WTC11 (cell line): Measurements from ENCODE around the gene TPBGL.

ENCODE experiments used
- ATF2 ChIP-seq: sonication (generic); formaldehyde crosslinking; IDR thresholded peaks from 2 replicates; pipeline ENCODE4 v1.8.1; 2022; ENCODE audit warnings: low read depth, missing genetic modification reagents, borderline replicate concordance
- ATF3 ChIP-seq: sonication (generic); formaldehyde crosslinking; conservative IDR thresholded peaks from 2 replicates; pipeline ENCODE4 v1.8.1; 2022; ENCODE audit warnings: mild to moderate bottlenecking, missing genetic modification reagents
- ATF6 ChIP-seq: sonication (generic); formaldehyde crosslinking; IDR thresholded peaks from 2 replicates; pipeline ENCODE4 v1.8.1; 2023; ENCODE audit warnings: mild to moderate bottlenecking, missing genetic modification reagents
- CTCF ChIP-seq: fragments of 200-600 bp; IDR thresholded peaks from 2 replicates; pipeline ENCODE4 v1.8.0; 2022; ENCODE audit warnings: antibody characterized with exemption
- E2F4 ChIP-seq: sonication (generic); formaldehyde crosslinking; IDR thresholded peaks from 2 replicates; pipeline ENCODE4 v1.8.1; 2022; ENCODE audit warnings: low read depth, mild to moderate bottlenecking, moderate library complexity, missing genetic modification reagents, borderline replicate concordance
- FOXK1 ChIP-seq: sonication (generic); formaldehyde crosslinking; IDR thresholded peaks from 2 replicates; pipeline ENCODE4 v1.8.0; 2022; ENCODE audit warnings: mild to moderate bottlenecking, moderate library complexity, missing genetic modification reagents
- IRF2 ChIP-seq: sonication (generic); formaldehyde crosslinking; IDR thresholded peaks from 2 replicates; pipeline ENCODE4 v1.8.0; 2022; ENCODE audit warnings: low read depth, missing genetic modification reagents, borderline replicate concordance
- MAX ChIP-seq: sonication (generic); formaldehyde crosslinking; IDR thresholded peaks from 2 replicates; pipeline ENCODE4 v1.8.0; 2022; ENCODE audit warnings: mild to moderate bottlenecking, missing genetic modification reagents
- MXD4 ChIP-seq: fragments of 250-450 bp; sonication (Bioruptor Pico); IDR thresholded peaks from 2 replicates; pipeline ENCODE4 v1.8.0; 2021; ENCODE audit warnings: mild to moderate bottlenecking, moderate library complexity, borderline replicate concordance
- RELA ChIP-seq: sonication (generic); formaldehyde crosslinking; IDR thresholded peaks from 2 replicates; pipeline ENCODE4 v1.8.1; 2022; ENCODE audit warnings: missing genetic modification reagents, mild to moderate bottlenecking, borderline replicate concordance
- TEAD4 ChIP-seq: sonication (generic); formaldehyde crosslinking; IDR thresholded peaks from 2 replicates; pipeline ENCODE4 v1.8.0; 2022; ENCODE audit warnings: mild to moderate bottlenecking, missing genetic modification reagents
- ZNF121 ChIP-seq: sonication (generic); formaldehyde crosslinking; IDR thresholded peaks from 2 replicates; pipeline ENCODE4 v1.8.0; 2023; ENCODE audit warnings: missing genetic modification reagents

GRCh38 chr11:75292943-75293342 is 52.4 kb downstream of the TPBGL start:
- TF ChIP-seq ATF6 (CRISPR knock-in tag) (no peak), MAX (CRISPR knock-in tag) (no peak), RELA (no peak), ATF3 (CRISPR knock-in tag) (no peak), FOXK1 (CRISPR knock-in tag) (no peak), CTCF (no peak), TEAD4 (CRISPR knock-in tag) (no peak), E2F4 (CRISPR knock-in tag) (no peak), ATF2 (CRISPR knock-in tag) (no peak), ZNF121 (CRISPR knock-in tag) (no peak), MXD4 (CRISPR knock-in tag) (no peak), IRF2 (CRISPR knock-in tag) (no peak)
